Testis (tissue), 3 donors: Measurements from ENCODE around the gene RNF31. TPM values are rescaled to one million over a fixed set of nuclear protein-coding genes. Genes with fewer than 3 reads are reported as not detected.

Experiments
- DNase-seq: peaks from one replicate; pipeline ENCODE4 v3.0.0-alpha.2; 2019
- H3K27ac ChIP-seq, 2 donors: fragments of 200-600 bp; sonication (generic); one replicate each; pipeline ENCODE4 v1.5.1; 2019
- H3K27me3 ChIP-seq: fragments of 200-600 bp; sonication (generic); one replicate; pipeline ENCODE4 v1.5.1; 2019
- H3K36me3 ChIP-seq: fragments of 200-600 bp; sonication (generic); one replicate; pipeline ENCODE4 v1.5.1; 2017; ENCODE audit warnings: low read depth; ENCODE audit errors: missing control alignments
- H3K4me1 ChIP-seq: fragments of 200-600 bp; sonication (generic); one replicate; pipeline ENCODE4 v1.5.1; 2019
- H3K4me3 ChIP-seq, 2 donors: fragments of 200-600 bp; sonication (generic); one replicate each; pipeline ENCODE4 v1.5.1; 2017 to 2019
- H3K9me3 ChIP-seq: fragments of 200-600 bp; sonication (generic); one replicate; pipeline ENCODE4 v1.5.1; 2017
- POLR2A ChIP-seq: fragments of 450-650 bp; IDR thresholded peaks from one replicate; pipeline ENCODE4 v1.6.1; 2017; ENCODE audit warnings: antibody characterized with exemption, mild to moderate bottlenecking, moderate library complexity
- WGBS, 2 donors: methylation state at CpG; one replicate each; pipeline ENCODE4 v1.1.5; 2018; 5-methylcytosine and 5-hydroxymethylcytosine counted together
- intact Hi-C: fragments of 100-400 bp; cut with DNase I; formaldehyde crosslinking; loops from one replicate; pipeline ENCODE4 v1.15.1; 2023; ENCODE audit warnings: low total_unique reads
- polyA plus RNA-seq: library from polyadenylated mRNA; stranded (reverse); fragments of 350-450 nt; fragmentation: Illumina TruSeq; extraction: RNeasy Lipid Tissue Mini Kit (QIAGEN cat#74804); gene quantifications from one replicate; pipeline ENCODE4 v1.2.3, GENCODE V29; 2014; ENCODE audit warnings: low read depth, low replicate concordance; ENCODE audit not compliant: insufficient read depth
- total RNA-seq, 2 donors: library from RNA; depleted of rRNA; stranded (reverse); fragments of >200 nt; gene quantifications; one replicate each; pipeline ENCODE4 v1.2.3, GENCODE V29; 2016
- TF ChIP-seq, protein P1 (sequence below), 3 experiments: fragments of 450-650 bp in 2 of 3; fragments of 200-600 bp in 1 of 3; sonication (generic) in 1 of 3; IDR thresholded peaks; one replicate each; pipeline ENCODE4 v1.5.1; 2016 to 2019; ENCODE audit warnings: antibody characterized with exemption in 3 of 3, mild to moderate bottlenecking in 2 of 3, moderate library complexity in 1 of 3

RNF31 gene
- total and polyA plus RNA-seq, 3 donors from 2014 or later = 71.0 to 96.8 (median 94.5) TPM

DNA sequence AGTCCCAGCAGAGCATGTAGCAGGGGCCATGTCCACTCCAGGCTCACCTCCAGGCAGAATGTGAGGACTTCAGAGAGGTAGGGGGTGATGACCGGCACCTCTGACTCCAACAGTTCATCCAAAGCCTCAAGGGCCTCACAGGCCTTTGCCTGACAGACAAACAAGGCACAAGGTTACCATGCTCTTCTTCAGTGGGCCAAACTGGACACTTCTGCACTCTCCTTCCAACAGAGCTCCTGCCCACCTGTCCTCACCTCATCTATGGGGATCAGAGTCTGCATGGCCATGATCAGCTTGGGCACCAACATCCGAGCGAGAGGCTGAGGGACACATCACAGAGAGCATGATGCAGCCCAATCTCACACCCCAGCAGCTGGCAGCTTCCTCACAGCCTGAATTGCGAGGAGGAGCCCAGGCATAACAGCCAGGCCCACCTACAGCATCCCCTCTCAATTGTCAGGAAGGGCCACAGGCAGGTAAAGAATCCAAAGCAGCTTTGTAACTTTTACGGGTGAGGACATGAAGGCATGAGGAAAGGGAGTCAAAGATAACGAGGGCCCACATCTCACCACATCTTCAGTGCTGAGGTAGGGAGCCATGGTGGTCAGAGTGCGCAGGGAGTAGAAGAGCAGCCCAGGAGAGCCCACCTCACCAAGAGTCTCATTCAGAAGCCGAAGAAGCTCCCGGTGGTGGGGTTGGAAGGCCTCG lies 39.7 kb downstream of the RNF31 start:
- Histone ChIP-seq H3K27me3 (no peaks in the 10 kb centered on the region), H3K4me3 (no peak overlapping the region), H3K36me3 (no peaks in the 10 kb centered on the region), H3K9me3 (no peaks in the 10 kb centered on the region), H3K27ac (no peak overlapping the region), H3K4me1 (peaks cover 9% of the 10 kb centered on the region)
- intact Hi-C loops = no loop called here
- no peak for DNase-seq
- WGBS, 2 donors = 93 to 94% methylated on average over 10 of the region's 10 CpGs
- TF ChIP-seq POLR2A = no peak
- TF ChIP-seq, protein P1, sequence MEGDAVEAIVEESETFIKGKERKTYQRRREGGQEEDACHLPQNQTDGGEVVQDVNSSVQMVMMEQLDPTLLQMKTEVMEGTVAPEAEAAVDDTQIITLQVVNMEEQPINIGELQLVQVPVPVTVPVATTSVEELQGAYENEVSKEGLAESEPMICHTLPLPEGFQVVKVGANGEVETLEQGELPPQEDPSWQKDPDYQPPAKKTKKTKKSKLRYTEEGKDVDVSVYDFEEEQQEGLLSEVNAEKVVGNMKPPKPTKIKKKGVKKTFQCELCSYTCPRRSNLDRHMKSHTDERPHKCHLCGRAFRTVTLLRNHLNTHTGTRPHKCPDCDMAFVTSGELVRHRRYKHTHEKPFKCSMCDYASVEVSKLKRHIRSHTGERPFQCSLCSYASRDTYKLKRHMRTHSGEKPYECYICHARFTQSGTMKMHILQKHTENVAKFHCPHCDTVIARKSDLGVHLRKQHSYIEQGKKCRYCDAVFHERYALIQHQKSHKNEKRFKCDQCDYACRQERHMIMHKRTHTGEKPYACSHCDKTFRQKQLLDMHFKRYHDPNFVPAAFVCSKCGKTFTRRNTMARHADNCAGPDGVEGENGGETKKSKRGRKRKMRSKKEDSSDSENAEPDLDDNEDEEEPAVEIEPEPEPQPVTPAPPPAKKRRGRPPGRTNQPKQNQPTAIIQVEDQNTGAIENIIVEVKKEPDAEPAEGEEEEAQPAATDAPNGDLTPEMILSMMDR (IDR thresholded peaks at IDR 0.05) = no peak

DNA sequence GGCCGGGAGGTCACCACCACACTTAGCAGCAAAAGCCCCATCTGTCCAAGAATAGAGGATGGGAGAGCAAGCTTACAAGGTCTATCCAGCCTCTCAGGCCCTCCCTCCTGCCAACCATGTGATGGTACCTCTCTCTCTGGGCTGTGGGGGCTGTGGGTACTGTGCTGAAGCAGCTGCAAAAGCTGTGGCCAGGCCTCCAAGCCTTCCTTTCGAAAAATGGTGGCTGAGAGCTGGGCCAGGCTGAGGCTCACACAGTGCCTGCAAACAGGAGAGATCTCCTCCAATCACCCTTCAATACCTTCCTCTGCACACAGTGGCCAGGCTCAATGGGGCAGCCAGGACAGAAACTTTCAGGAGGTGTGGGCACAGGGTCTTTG lies 40.2 kb downstream of the RNF31 start:
- Histone ChIP-seq H3K27me3 (no peaks in the 10 kb centered on the region), H3K36me3 (no peaks in the 10 kb centered on the region), H3K27ac (peak overlapping the region in 1 of 2 donors; percentile 44), H3K4me1 (peaks cover 9% of the 10 kb centered on the region), H3K9me3 (no peaks in the 10 kb centered on the region), H3K4me3 (no peak overlapping the region)
- intact Hi-C loops = no loop called here
- 87 to 92% methylated on average over 2 of the region's 2 CpGs for WGBS, 2 donors
- DNase-seq = no peak
- TF ChIP-seq, protein P1 (IDR thresholded peaks at IDR 0.05) = no peak
- no peak for TF ChIP-seq POLR2A

- intact Hi-C loops = no loop called here
- Histone ChIP-seq H3K27ac (peak within 1 kb of the TSS in 1 of 2 donors; percentile 52), H3K4me3 (peak within 1 kb of the TSS; percentile 55 to 76), H3K36me3 (no peaks in the 10 kb centered on the region), H3K27me3 (no peaks in the 10 kb centered on the region), H3K9me3 (no peaks in the 10 kb centered on the region), H3K4me1 (peaks cover 9% of the 10 kb centered on the region)
- peak; percentile 98 for DNase-seq
- 0% methylated on average over 42 to 64 of the region's 65 CpGs for WGBS, 2 donors
- TF ChIP-seq POLR2A = no peak
- TF ChIP-seq, protein P1 (IDR thresholded peaks at IDR 0.05) = no peak
These were observed 41.2 kb downstream of the RNF31 start, which contains the start of gene IPO4 for GRCh38 chr14:24188251-24189058. IPO4 (minus strand) TSS chr14:24188816; CDS start chr14:24188787, 29 bp downstream.

GRCh38 chr14:24189059-24189375 lies 41.7 kb downstream of the RNF31 start:
- 0 to 3% methylated on average over 3 of the region's 3 CpGs for WGBS, 2 donors
- Histone ChIP-seq H3K4me3 (peak overlapping the region in 1 of 2 donors; percentile 76), H3K9me3 (no peaks in the 10 kb centered on the region), H3K36me3 (no peaks in the 10 kb centered on the region), H3K27ac (peak overlapping the region in 1 of 2 donors; percentile 52), H3K27me3 (no peaks in the 10 kb centered on the region), H3K4me1 (peaks cover 9% of the 10 kb centered on the region)
- no peak for DNase-seq
- TF ChIP-seq POLR2A = no peak
- TF ChIP-seq, protein P1 (IDR thresholded peaks at IDR 0.05) = no peak
- intact Hi-C loops = no loop called here
